GM21381 (cell line): Measurements from ENCODE around the gene PIMREG.

Experiments
- ATAC-seq: cut with Tn5 transposase; IDR thresholded peaks from one replicate; pipeline ENCODE4 v1.9.1; 2021; ENCODE audit warnings: mild to moderate bottlenecking, moderate library complexity; ENCODE audit not compliant: unreplicated experiment

Gene PIMREG

DNA sequence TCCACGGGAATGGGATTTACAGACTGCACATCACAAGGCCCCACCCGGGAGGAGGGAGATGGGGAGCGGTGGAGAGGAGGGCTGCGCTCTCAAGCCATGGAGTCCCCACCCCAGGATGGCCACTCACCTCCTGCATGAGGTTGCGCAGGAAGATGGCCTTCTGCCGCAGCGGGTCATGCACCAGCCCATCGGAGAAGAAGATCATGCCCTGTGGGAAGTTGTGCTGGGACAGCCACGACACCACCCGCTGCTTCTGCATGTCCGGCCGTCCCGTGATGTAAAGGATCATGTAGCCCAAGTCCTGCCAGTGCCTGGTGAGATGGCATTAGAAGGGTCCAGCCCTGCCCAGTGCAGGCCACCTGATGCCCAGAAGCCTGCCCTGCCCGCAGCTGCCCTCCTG lies 17.0 kb downstream of the PIMREG start:
- no peak for ATAC-seq

DNA sequence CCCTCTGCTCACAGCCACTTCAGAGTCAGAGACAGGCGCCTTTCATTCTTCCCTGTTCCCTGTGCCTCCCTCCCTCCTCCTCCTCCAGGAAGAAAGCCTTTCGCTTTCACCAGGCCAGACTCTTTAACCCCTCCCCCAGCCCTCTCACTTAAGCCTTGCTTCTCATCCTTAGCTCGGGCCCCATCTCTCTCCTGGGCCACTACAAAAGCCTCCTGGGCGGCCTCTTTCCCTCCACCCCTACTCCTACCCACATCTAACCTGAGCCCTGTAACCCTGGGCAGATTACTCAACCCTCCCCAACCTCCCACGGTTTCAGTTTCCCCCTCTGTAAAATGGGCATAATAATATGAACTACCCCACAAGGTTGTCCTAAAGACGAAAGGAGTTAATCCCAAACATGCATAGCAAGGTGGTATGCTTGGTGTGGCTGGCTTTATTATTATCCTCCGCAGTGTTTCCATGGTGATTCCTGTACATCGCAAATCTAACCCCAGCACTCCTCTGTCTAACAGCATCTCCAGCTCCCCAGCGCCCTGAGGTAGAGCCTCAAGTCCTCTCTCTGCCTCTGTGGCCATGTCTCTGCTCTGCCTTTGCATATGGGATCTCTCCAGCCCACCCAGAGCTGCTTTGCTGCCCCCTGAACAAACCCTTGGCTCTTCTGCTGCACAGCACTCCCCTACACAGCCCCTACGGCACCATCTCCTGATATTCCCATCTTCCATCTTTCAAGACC lies 17.7 kb downstream of the PIMREG start:
- ATAC-seq: no peak

DNA sequence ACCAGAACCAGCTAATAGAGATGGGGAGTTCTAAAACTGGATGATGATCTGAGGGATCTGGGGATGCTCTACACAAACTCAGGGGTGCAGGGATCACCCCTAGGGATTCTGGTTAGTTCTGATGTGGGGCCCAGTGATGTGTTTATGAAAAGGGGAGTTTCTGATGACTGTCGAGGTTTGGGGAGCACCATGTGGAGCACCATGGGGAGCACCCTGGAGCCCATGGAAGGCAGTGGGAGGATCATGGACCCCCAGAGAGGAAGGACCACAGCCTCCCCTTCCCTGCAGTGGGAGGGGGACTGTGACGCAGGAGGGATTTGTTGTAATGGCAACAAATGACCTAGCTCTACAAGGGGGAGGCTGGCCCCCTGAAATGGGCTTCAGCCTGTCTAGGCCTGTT lies 18.4 kb downstream of the PIMREG start:
- no peak for ATAC-seq

DNA sequence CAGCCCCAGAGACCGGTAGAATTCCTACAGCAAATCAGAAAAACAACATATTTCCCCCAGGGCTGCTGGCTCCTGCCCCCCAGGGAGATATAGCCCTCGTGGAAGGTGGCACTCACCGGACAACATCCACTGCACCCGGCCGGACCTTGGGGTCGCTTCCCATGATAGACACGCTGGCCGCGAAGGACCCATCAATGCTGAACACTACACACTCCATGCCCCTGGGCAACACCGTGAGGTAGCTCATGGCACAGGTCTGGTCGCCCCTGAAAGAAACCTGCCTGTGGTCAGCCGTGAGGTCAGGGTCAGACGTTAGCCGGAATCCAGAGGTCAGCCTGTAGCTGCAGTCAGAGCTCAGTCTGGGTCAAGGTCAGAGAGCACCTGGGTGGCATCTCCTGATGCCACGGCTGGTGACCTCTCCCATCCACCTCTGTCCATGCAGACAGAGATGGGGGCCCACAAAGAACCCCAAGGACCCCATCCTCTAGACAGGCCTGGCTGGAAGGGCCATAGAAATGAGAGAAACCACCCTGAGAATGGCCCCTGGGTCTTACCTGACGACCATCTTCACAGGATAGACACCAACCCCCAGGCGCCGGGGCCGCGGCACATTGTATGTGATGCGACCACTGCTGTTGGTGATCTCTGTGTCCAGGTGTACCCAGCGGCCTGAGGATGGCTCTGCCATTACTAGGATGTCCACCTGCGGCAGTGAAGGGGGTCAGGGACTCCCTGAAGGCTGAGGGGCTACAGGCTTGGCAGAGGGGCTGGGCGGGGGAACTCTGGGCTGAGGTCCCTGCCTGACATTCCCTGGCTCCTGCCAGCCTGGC lies 19.6 kb downstream of the PIMREG start:
- ATAC-seq: no peak

DNA sequence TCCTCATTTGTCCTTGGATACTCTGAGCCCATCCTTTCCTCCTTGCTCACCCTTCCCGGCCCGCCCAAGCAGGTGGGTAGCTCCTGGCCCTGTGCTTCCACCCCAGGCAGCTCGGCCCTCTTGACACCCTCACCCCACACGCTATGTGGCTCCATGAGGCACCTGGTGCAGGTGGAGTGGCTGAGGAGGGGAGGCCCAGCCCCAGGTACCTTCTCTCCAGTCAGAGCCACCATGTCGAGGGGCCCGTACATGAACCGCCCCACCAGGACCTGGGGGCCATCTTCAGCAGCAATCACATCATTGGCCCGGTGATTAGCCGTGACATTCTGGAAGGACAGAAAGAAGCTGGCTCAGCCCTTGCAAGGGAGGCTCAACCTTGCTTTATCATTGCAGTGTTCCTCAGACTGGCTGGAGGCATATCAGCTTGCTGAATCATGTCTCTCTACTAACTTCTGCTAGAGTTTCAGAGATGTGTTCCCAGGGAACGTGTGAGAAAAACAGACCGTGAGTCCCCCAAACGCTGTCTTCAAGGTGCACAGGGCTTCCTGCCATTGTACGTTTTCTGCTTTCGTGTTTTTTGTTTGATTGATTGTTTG lies 20.3 kb downstream of the PIMREG start:
- no peak for ATAC-seq

DNA sequence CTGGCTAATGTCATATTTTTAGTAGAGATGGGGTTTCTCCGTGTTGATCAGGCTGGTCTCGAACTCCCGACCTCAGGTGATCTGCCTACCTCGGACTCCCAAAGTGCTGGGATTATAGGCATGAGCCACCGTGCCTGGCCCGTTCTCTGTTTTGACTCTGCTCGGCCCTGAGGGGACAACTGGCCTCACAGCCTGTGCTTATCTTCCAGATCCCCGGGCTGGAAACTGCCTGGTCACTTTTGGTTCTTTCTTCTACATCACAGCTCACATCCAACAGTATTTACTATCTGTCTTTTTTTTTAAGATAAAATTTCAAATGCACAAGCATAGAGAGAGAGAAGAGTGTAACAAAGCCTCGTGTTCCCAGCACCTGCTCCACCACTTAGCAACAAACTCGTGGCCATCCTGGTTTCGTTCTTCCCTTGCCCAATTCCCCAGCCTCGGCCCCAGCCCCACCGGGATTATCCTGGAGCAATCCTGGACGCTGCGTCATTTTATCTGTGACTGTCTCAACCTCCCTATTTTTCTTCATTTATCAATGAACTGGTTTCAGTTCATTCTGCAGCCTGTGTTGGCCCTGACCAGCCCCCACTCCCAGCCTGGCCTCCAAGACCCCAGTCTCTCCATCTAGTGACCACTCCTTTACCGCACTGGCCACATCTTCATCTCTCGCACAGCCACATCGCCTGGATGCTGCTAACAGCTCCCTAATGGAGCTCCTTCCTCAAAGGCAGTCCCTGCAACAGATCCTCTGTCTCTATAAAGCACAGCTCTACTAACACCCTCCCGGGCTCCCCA lies 21.1 kb downstream of the PIMREG start:
- ATAC-seq: no peak

DNA sequence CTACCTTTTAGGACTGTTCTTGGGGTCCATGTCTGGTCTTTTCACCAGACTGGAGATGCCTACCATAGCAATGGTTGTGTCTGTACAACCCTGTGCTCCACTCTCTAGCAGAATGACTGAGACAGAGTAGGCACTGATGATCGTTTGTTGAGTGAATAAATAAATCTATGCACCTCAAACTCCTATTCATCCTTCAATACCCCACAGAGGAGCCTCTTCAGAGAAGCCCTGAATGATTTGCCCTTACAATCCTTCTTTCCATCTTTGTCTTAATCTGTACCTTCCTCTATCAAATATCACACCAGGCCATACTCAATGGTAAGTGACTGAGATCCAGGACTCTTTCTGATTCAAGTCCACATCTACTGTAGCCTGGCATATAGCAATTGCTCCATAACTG lies 23.3 kb downstream of the PIMREG start:
- no peak for ATAC-seq

DNA sequence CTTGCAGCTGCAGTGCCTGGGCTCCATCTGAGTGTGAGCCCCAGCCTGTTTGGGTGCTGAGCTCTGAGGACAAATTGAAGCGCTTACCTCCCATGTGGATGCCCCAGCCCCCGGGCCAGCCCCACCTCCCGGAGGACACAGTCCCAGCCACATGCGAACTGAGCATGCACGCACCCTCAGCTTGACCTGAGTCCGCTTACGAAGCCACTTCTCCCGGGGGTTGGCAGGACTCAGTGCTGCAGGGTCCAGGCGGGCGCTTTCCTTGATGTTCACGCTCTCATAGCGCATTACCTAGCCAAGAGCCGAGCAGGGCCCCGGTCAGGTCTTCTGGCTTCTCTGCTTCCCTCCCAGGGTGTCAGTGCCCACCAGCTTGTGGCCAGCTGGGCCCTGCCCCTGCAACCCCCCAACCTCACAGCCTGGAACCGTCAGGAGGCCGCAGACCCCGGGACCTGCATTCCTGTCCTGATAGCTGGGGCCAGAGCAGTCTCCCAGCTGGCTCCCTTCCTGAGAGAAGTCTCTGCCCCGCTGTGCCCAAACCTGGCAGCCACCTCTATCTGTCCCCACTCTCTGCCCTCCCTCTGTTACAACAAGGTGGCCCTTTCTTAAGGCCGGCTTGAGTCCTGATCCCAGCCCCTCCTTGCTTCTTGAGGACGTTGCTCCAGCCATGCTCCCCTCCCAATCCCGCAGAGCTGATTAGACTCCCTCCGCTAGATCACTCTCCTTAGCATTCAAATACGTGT lies 24.0 kb downstream of the PIMREG start:
- ATAC-seq: no peak

DNA sequence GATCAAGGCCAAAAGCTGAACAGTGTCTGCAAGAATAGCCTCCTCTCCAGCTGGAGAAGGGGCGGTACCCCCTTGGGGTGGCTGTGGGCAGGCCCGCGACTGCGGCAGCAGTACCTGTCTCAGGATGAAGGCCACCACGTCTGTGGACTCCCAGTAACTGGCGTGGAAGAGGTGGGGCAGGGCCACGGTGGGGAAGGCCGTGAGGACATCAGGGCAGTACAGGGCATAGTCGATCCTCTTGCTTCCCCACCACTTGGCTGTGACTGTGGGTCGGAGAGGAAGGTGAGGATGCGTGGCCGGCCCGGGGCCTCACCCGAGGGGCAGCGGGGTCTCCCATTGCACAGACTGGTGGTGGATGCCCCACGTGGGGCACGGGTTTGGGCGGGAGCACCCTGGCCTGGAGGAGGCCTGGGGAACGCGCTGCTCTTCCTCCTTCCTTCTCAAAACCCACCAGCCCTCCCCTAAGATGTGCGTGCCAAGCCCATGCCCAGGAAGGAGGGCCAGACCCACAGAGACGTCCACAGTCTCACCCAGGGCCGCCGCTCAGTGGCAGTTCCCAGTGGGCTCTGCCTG lies 26.0 kb downstream of the PIMREG start:
- no peak for ATAC-seq

DNA sequence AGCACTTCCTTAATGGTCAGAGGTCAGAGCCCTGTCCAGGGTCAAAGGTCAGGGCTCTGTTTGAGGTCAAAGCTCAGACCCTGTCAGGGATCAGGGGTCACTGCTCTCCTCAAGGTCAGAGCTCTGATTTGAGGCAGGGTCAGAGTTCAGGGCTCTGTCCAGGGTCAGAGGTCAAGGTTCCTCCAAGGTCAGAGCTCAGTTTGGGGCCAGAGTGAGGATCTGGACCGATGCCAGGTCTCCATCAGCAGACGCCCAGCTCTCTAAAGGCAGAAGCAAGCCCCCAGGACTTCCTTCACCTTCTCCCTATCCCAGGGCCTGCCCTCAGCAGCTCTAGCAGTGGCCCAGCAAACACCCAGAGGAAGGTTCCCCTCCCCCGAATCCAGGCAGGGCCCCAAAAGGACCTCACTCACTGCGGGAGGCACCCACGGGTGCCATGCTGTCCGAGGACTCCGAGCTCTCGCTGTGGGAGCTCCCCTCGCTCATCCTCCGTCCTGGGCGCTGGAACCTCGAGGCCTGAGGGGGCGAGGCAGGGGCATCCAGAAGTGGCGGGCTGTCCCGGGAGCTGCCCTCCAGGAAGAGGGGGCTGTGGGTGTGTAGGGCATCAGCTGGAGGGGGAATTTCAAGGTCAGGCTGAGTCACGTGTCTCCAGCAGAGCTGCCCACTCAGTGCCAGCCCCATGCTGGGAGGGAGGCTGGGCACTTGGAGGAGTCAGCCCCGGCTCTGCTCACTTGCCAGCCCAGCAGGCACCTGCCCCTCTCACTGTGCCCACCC lies 26.7 kb downstream of the PIMREG start:
- no peak for ATAC-seq

DNA sequence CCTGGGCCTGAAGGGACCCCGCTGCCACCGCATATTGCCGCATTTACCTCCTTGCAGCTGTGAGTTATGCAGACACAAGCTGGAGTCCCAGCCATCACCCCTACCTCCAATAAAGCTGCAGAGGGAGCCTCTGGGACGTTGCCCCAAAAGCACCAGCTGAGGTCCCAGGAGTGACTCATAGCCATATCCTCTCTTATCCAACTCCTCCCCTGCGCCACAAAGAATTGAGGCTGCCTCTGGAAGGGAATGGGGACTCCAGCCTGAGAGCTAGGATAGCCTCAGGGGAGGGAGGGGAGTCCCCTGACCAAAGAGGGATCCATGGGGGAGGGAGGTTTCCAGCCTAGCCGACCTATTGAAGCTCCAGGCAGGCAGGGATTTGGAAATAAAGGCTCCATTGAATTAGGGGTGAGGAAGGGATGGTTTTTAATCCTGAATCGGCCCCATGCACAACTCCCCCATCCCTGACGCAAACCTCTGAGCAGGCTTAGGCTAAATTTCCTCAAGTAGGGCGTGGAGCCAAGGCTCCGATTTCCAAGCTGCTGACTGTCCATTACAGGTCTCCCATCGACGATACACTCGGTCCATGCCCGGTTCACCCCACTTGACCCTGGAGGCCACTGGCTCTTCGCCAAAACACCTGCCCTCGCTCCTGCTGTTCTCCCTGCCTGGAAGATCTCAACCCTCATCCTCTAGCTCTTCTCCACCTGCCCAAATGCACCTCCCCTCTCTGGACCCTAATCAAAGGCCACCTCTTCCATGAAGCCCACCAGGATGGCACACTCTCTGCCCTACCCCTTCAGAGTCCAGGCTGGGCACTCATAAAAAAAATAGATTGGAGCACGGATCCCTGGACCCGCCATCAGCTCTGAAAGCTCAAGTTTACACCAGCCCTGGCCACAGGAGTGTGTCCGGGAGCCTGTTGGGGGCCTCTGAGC lies 27.5 kb downstream of the PIMREG start:
- no peak for ATAC-seq

DNA sequence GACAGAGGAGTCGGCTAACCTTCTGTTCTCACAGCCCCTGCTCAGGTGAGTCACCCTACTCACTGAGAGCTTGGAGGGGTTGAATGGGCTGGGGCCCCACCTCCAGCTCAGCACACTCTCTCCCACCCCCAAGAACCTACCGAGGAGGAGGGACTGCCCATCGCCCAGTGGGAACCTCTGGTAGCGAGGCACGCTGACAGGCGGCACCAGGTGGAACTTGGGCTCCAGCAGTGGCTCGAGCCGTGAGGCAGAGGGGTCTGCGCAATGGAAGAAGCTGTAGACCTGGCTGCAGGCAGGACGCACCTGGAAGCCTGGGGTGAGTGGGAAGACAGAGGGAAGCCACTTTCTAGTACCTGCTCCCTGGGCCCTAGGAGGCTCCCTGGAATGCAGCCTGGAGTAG lies 28.3 kb downstream of the PIMREG start:
- ATAC-seq: no peak

DNA sequence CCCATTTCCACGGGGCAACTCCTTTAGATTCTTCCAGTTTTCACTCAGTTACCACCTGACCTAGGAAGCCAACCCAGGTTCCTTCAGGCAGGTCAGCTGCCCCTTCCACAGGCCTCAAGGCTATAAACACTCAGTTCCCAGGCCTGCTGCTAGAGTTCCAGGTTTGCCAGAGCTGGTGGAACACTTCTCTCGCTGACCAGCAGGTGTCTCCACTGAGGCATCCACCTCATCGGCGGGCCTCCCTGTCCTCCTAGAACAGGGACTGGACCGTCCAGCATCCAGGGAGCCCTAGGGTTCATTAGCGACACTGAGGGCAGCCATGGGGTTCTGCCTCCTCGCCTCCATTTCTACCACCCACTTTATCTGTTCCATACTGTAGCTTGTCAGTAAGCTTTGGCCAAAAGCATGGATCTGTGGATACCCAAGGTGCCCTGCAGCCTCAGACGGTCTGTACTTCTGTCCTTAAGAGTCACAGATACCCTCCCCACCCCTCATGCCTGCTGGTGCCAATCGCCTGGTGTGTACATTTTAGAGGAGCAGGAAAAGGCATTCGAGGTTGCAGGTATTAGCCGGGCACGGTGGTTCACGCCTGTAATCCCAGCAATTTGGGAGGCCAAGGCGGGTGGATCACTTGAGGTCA lies 29.0 kb downstream of the PIMREG start:
- no peak for ATAC-seq

DNA sequence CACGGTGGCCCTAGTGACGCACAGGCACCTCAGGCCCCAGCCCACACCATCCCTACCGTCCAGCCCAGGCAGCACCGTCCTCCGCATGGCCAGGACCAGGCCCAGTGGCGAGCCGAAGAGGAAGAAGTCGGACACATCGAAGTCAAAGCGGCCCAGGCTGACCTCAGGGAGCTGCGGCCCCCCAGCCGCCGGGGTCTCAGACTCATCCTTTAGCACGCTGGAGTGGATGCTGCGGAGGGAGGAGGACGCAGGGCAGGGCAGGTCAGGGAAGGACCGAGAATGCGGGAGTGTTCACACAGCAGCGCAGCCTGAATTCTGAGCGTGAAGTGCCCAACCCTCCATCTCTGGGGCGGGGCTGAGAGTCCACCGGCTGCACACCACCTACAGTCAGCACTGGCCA lies 30.1 kb downstream of the PIMREG start:
- no peak for ATAC-seq

DNA sequence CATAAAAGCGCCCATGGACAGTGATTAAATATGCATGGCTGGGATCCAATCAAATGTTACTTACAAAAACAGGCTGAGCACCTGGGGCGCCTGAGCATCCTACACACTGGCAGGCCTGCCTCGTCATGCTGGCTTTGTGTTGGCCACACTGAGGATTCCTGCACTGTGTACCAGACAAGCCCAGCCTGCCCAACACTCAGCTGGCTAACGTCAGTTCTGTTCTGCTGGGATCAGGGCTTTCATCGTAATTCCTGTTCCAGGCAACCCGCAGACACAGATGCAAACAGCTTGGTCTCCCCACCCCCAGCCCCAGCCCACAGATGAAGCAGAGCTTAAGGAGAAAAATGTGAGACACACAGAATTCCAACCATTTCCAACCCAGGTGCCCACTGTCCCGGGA lies 30.7 kb downstream of the PIMREG start:
- no peak for ATAC-seq

DNA sequence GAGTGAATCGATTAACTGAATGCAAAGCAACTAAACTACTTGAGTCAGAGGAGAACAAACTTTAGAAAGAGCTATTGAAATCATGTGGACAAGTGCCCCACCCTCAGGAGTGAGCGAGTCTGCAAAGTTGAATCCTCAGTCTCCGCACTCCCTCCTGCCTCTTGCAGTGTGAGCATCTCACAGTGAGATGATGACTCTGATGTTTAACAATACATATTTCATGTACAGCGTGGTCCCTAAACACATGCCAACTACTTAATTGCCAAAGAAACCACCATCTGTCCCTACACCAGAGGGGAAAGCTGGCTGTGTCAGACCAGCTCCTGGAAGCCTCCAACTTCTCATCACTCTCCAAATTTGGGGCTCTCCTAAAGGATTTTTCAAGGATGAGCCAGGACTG lies 31.2 kb downstream of the PIMREG start:
- ATAC-seq: no peak

DNA sequence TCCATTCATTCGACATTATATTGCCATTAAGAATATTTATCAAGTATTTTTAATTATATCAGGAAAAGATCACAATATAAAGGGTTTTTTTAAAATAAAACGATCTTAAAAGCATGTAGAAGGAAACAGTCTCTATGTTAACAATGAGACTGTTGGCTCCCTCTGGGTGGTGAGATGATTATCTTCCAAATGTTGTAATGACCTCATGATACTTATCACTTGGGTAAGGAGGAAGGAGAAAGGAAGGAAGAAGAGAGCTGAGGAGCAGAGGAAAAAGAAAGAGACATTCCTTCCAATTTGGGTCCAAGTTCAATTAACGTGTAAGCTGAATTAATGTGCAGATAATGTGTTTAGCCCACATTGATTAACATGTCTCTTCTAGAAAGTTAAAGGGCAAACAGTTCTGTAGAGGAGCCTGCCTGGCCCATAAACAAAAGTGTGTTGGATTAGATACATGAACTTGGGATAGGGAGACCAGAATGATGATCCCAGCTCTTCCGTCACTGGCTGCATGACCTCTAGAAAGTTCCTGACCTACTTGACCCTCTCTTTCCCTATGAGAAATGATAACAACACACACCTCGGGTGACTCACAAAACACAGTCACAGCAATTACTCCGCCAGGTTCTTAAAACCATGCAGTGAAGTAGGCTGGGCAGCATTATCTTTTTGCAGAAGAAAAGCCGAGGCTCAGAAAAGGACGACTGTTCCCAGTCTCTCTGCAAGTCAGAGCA lies 32.0 kb downstream of the PIMREG start:
- no peak for ATAC-seq
